HEK293 (cell line): ENCODE results near the gene ARF5.

Experiments
- CTCF ChIA-PET: fragments of 350-600 bp; formaldehyde crosslinking; extraction: SDS; loops from one replicate; lab custom pipeline; 2021; ENCODE audit warnings: antibody characterized with exemption; lab: Yijun Ruan, JAX
- POLR2A ChIA-PET: fragments of 300-600 bp; formaldehyde crosslinking; extraction: SDS; loops from one replicate; lab custom pipeline; 2020; ENCODE audit warnings: antibody characterized with exemption, inconsistent platforms; lab: Yijun Ruan, JAX
- H3K27ac ChIP-seq: fragments of 200-500 bp; sonication (Bioruptor generic); 2 replicates; pipeline ENCODE4 v1.5.1; 2014; ENCODE audit warnings: low read depth, low read length, control low read depth, inconsistent platforms; ENCODE audit errors: extremely low read depth
- H3K36me3 ChIP-seq, 2 experiments: fragments of 200-500 bp in 1 of 2; sonication (Bioruptor generic) in 1 of 2; 1 replicate in 1 of 2; 2 replicates in 1 of 2; pipeline ENCODE4 v1.5.1; 2014 to 2017; ENCODE audit warnings: inconsistent platforms in 2 of 2, low read length in 2 of 2; ENCODE audit not compliant: control insufficient read depth in 2 of 2, insufficient read depth in 1 of 2
- H3K4me1 ChIP-seq: fragments of 200-500 bp; sonication (Bioruptor generic); 2 replicates; pipeline ENCODE4 v1.5.1; 2014; ENCODE audit warnings: mild to moderate bottlenecking, low read length, inconsistent platforms; ENCODE audit not compliant: control insufficient read depth, insufficient read depth
- H3K4me3 ChIP-seq: 2 replicates; pipeline ENCODE4 v1.5.1; 2011; ENCODE audit warnings: low read depth, mild to moderate bottlenecking, control low read depth, low read length, moderate library complexity
- H3K9me3 ChIP-seq: fragments of 200-500 bp; sonication (Bioruptor generic); 2 replicates; pipeline ENCODE4 v1.5.1; 2014; ENCODE audit warnings: low read depth, low read length, inconsistent platforms; ENCODE audit not compliant: control insufficient read depth, insufficient read depth
- IKZF3 ChIP-seq: fragments of 450-650 bp; IDR thresholded peaks from 2 replicates; pipeline ENCODE4 v1.5.0; 2018; ENCODE audit warnings: missing biosample characterization, mild to moderate bottlenecking, missing genetic modification characterization, moderate library complexity
- KLF1 ChIP-seq: fragments of 450-650 bp; formaldehyde crosslinking; IDR thresholded peaks from 2 replicates; pipeline ENCODE4 v1.5.1; 2016; ENCODE audit warnings: missing biosample characterization, missing genetic modification characterization
- OVOL3 ChIP-seq: fragments of 450-650 bp; formaldehyde crosslinking; IDR thresholded peaks from 2 replicates; pipeline ENCODE4 v1.5.1; 2016; ENCODE audit warnings: missing biosample characterization, missing genetic modification characterization
- PRDM1 ChIP-seq: fragments of 450-650 bp; formaldehyde crosslinking; IDR thresholded peaks from 2 replicates; pipeline ENCODE4; 2016; ENCODE audit warnings: missing biosample characterization, missing genetic modification characterization
- REST ChIP-seq: fragments of 450-650 bp; formaldehyde crosslinking; IDR thresholded peaks from 2 replicates; pipeline ENCODE4 v1.5.1; 2016; ENCODE audit warnings: missing biosample characterization, missing genetic modification characterization
- ZNF16 ChIP-seq: fragments of 450-650 bp; formaldehyde crosslinking; IDR thresholded peaks from 2 replicates; pipeline ENCODE4 v1.5.1; 2016; ENCODE audit warnings: low read depth, missing biosample characterization, missing genetic modification characterization
- ZNF266 ChIP-seq: fragments of 450-650 bp; formaldehyde crosslinking; IDR thresholded peaks from 2 replicates; pipeline ENCODE4 v1.5.1; 2016; ENCODE audit warnings: missing biosample characterization, missing genetic modification characterization, low read depth
- ZNF341 ChIP-seq: fragments of 450-650 bp; formaldehyde crosslinking; IDR thresholded peaks from 2 replicates; pipeline ENCODE4; 2016; ENCODE audit warnings: low read depth, missing biosample characterization, missing genetic modification characterization
- ZNF701 ChIP-seq: fragments of 450-650 bp; formaldehyde crosslinking; IDR thresholded peaks from 2 replicates; pipeline ENCODE4 v1.5.1; 2016; ENCODE audit warnings: missing biosample characterization, missing genetic modification characterization
- ZNF76 ChIP-seq: fragments of 450-650 bp; formaldehyde crosslinking; IDR thresholded peaks from 2 replicates; pipeline ENCODE4; 2016; ENCODE audit warnings: low read depth, missing biosample characterization, missing genetic modification characterization, borderline replicate concordance
- ZNF830 ChIP-seq: fragments of 450-650 bp; IDR thresholded peaks from 2 replicates; pipeline ENCODE4 v1.5.0; 2018; ENCODE audit warnings: missing biosample characterization, missing genetic modification characterization, low read depth, mild to moderate bottlenecking, moderate library complexity
- TF ChIP-seq, protein P1 (sequence below): fragments of 450-650 bp; formaldehyde crosslinking; conservative IDR thresholded peaks from 2 replicates; pipeline ENCODE4 v1.5.1; 2016; ENCODE audit warnings: low read depth, missing biosample characterization, missing genetic modification characterization
- TF ChIP-seq, protein P2 (sequence below): fragments of 450-650 bp; formaldehyde crosslinking; IDR thresholded peaks from 2 replicates; pipeline ENCODE4 v1.5.1; 2016; ENCODE audit warnings: missing biosample characterization, missing genetic modification characterization
- TF ChIP-seq, protein P3 (sequence below): fragments of 450-650 bp; formaldehyde crosslinking; IDR thresholded peaks from 2 replicates; pipeline ENCODE4 v1.5.1; 2016; ENCODE audit warnings: missing biosample characterization, missing genetic modification characterization
- TF ChIP-seq, protein P4 (sequence below): fragments of 450-650 bp; formaldehyde crosslinking; IDR thresholded peaks from 2 replicates; pipeline ENCODE4 v1.5.1; 2016; ENCODE audit warnings: missing biosample characterization, missing genetic modification characterization
- TF ChIP-seq, protein P5 (sequence below): fragments of 450-650 bp; formaldehyde crosslinking; IDR thresholded peaks from 2 replicates; pipeline ENCODE4 v1.5.1; 2017; ENCODE audit warnings: missing biosample characterization, missing genetic modification characterization
- TF ChIP-seq, protein P6 (sequence below): fragments of 450-650 bp; formaldehyde crosslinking; IDR thresholded peaks from 2 replicates; pipeline ENCODE4 v1.5.0; 2017; ENCODE audit warnings: missing biosample characterization, missing genetic modification characterization, borderline replicate concordance

ARF5 gene

GRCh38 chr7:127580612-127581011, 7.6 kb upstream of the ARF5 start (continued):
- no peak for TF ChIP-seq IKZF3 (tag by site-specific recombination)
- TF ChIP-seq, protein P1, sequence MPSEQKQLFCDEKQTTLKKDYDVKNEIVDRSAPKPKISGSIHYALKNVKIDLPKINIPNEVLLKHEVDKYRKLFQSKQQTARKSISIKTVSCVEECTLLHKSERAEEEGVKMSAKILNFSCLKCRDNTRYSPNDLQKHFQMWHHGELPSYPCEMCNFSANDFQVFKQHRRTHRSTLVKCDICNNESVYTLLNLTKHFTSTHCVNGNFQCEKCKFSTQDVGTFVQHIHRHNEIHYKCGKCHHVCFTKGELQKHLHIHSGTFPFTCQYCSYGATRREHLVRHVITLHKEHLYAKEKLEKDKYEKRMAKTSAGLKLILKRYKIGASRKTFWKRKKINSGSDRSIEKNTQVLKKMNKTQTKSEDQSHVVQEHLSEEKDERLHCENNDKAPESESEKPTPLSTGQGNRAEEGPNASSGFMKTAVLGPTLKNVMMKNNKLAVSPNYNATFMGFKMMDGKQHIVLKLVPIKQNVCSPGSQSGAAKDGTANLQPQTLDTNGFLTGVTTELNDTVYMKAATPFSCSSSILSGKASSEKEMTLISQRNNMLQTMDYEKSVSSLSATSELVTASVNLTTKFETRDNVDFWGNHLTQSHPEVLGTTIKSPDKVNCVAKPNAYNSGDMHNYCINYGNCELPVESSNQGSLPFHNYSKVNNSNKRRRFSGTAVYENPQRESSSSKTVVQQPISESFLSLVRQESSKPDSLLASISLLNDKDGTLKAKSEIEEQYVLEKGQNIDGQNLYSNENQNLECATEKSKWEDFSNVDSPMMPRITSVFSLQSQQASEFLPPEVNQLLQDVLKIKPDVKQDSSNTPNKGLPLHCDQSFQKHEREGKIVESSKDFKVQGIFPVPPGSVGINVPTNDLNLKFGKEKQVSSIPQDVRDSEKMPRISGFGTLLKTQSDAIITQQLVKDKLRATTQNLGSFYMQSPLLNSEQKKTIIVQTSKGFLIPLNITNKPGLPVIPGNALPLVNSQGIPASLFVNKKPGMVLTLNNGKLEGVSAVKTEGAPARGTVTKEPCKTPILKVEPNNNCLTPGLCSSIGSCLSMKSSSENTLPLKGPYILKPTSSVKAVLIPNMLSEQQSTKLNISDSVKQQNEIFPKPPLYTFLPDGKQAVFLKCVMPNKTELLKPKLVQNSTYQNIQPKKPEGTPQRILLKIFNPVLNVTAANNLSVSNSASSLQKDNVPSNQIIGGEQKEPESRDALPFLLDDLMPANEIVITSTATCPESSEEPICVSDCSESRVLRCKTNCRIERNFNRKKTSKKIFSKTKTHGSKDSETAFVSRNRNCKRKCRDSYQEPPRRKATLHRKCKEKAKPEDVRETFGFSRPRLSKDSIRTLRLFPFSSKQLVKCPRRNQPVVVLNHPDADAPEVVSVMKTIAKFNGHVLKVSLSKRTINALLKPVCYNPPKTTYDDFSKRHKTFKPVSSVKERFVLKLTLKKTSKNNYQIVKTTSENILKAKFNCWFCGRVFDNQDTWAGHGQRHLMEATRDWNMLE (tag by site-specific recombination): no peak
- TF ChIP-seq ZNF701 (tag by site-specific recombination): no peak
- TF ChIP-seq KLF1: no peak

- ChIA-PET POLR2A (no interaction called here), CTCF (interaction anchor here (0.5 to 0.8 kb wide), 2 partner anchors 10 to 33 kb away, joined by 3 read pairs; no protein-coding TSS in a partner anchor)
- Histone ChIP-seq H3K4me1 (peaks cover 6% of the 10 kb centered on the region; the same call in 1 of the 2 replicates), H3K9me3 (no peaks in the 10 kb centered on the region), H3K36me3 (peaks cover 0 to 46% of the 10 kb centered on the region in 2 experiments; a peak in 1 of 3 replicates), H3K27ac (no peak overlapping the region), H3K4me3 (no peak overlapping the region)
- TF ChIP-seq ZNF16 (tag by site-specific recombination): no peak
- no peak for TF ChIP-seq ZNF341 (tag by site-specific recombination)
- no peak for TF ChIP-seq REST (tag by site-specific recombination)
- TF ChIP-seq ZNF76 (tag by site-specific recombination): no peak
- TF ChIP-seq, protein P2, sequence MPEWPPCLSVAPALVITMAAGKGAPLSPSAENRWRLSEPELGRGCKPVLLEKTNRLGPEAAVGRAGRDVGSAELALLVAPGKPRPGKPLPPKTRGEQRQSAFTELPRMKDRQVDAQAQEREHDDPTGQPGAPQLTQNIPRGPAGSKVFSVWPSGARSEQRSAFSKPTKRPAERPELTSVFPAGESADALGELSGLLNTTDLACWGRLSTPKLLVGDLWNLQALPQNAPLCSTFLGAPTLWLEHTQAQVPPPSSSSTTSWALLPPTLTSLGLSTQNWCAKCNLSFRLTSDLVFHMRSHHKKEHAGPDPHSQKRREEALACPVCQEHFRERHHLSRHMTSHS (tag by site-specific recombination): no peak
- TF ChIP-seq, protein P3, sequence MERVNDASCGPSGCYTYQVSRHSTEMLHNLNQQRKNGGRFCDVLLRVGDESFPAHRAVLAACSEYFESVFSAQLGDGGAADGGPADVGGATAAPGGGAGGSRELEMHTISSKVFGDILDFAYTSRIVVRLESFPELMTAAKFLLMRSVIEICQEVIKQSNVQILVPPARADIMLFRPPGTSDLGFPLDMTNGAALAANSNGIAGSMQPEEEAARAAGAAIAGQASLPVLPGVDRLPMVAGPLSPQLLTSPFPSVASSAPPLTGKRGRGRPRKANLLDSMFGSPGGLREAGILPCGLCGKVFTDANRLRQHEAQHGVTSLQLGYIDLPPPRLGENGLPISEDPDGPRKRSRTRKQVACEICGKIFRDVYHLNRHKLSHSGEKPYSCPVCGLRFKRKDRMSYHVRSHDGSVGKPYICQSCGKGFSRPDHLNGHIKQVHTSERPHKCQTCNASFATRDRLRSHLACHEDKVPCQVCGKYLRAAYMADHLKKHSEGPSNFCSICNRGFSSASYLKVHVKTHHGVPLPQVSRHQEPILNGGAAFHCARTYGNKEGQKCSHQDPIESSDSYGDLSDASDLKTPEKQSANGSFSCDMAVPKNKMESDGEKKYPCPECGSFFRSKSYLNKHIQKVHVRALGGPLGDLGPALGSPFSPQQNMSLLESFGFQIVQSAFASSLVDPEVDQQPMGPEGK: no peak
- TF ChIP-seq, protein P4, sequence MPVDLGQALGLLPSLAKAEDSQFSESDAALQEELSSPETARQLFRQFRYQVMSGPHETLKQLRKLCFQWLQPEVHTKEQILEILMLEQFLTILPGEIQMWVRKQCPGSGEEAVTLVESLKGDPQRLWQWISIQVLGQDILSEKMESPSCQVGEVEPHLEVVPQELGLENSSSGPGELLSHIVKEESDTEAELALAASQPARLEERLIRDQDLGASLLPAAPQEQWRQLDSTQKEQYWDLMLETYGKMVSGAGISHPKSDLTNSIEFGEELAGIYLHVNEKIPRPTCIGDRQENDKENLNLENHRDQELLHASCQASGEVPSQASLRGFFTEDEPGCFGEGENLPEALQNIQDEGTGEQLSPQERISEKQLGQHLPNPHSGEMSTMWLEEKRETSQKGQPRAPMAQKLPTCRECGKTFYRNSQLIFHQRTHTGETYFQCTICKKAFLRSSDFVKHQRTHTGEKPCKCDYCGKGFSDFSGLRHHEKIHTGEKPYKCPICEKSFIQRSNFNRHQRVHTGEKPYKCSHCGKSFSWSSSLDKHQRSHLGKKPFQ (tag by site-specific recombination): no peak
- TF ChIP-seq PRDM1: no peak
- no peak for TF ChIP-seq OVOL3 (tag by site-specific recombination)
- TF ChIP-seq ZNF266 (tag by site-specific recombination): no peak
- TF ChIP-seq, protein P5, sequence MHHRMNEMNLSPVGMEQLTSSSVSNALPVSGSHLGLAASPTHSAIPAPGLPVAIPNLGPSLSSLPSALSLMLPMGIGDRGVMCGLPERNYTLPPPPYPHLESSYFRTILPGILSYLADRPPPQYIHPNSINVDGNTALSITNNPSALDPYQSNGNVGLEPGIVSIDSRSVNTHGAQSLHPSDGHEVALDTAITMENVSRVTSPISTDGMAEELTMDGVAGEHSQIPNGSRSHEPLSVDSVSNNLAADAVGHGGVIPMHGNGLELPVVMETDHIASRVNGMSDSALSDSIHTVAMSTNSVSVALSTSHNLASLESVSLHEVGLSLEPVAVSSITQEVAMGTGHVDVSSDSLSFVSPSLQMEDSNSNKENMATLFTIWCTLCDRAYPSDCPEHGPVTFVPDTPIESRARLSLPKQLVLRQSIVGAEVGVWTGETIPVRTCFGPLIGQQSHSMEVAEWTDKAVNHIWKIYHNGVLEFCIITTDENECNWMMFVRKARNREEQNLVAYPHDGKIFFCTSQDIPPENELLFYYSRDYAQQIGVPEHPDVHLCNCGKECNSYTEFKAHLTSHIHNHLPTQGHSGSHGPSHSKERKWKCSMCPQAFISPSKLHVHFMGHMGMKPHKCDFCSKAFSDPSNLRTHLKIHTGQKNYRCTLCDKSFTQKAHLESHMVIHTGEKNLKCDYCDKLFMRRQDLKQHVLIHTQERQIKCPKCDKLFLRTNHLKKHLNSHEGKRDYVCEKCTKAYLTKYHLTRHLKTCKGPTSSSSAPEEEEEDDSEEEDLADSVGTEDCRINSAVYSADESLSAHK: no peak
- TF ChIP-seq, protein P6, sequence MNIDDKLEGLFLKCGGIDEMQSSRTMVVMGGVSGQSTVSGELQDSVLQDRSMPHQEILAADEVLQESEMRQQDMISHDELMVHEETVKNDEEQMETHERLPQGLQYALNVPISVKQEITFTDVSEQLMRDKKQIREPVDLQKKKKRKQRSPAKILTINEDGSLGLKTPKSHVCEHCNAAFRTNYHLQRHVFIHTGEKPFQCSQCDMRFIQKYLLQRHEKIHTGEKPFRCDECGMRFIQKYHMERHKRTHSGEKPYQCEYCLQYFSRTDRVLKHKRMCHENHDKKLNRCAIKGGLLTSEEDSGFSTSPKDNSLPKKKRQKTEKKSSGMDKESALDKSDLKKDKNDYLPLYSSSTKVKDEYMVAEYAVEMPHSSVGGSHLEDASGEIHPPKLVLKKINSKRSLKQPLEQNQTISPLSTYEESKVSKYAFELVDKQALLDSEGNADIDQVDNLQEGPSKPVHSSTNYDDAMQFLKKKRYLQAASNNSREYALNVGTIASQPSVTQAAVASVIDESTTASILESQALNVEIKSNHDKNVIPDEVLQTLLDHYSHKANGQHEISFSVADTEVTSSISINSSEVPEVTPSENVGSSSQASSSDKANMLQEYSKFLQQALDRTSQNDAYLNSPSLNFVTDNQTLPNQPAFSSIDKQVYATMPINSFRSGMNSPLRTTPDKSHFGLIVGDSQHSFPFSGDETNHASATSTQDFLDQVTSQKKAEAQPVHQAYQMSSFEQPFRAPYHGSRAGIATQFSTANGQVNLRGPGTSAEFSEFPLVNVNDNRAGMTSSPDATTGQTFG (tag by site-specific recombination): no peak
- no peak for TF ChIP-seq ZNF830 (tag by site-specific recombination)
These were observed 6.5 kb upstream of the ARF5 start for GRCh38 chr7:127581716-127582115.
